Upper lobe of left lung (tissue), 4 donors: Measurements from ENCODE around the gene IFI27.

Source experiments
- CTCF ChIP-seq, 6 experiments: fragments of 450-650 bp in 4 of 6; fragments of 200-600 bp in 2 of 6; sonication (generic) in 2 of 6; IDR thresholded peaks; one replicate each; pipeline ENCODE4 v1.5.1; 2016 to 2019; ENCODE audit warnings: antibody characterized with exemption in 6 of 6
- POLR2A ChIP-seq, 4 donors: fragments of 450-650 bp; IDR thresholded peaks; one replicate each; pipeline ENCODE4 v1.5.1; 2016 to 2017; ENCODE audit warnings: antibody characterized with exemption in 4 of 4, mild to moderate bottlenecking in 2 of 4

- no peak for TF ChIP-seq CTCF (IDR thresholded peaks at IDR 0.05)
- TF ChIP-seq POLR2A (IDR thresholded peaks at IDR 0.05) = no peak
These were observed 13.3 kb downstream of the IFI27 start for GRCh38 chr14:94123868-94124267.
